ENCODE results near the gene LRRC36. TPM values are rescaled to one million over a fixed set of nuclear protein-coding genes. Genes with fewer than 3 reads are reported as not detected.
A peak's percentile ranks its signal among the peaks of the same experiment; 100 is the strongest.

Gene LRRC36
- total and polyA plus RNA-seq, 2 of the 8 experiments (the other 6 are each of a cell fraction or from before 2014, with no cell fraction given) = 0.15 TPM; not detected in 1

DNA sequence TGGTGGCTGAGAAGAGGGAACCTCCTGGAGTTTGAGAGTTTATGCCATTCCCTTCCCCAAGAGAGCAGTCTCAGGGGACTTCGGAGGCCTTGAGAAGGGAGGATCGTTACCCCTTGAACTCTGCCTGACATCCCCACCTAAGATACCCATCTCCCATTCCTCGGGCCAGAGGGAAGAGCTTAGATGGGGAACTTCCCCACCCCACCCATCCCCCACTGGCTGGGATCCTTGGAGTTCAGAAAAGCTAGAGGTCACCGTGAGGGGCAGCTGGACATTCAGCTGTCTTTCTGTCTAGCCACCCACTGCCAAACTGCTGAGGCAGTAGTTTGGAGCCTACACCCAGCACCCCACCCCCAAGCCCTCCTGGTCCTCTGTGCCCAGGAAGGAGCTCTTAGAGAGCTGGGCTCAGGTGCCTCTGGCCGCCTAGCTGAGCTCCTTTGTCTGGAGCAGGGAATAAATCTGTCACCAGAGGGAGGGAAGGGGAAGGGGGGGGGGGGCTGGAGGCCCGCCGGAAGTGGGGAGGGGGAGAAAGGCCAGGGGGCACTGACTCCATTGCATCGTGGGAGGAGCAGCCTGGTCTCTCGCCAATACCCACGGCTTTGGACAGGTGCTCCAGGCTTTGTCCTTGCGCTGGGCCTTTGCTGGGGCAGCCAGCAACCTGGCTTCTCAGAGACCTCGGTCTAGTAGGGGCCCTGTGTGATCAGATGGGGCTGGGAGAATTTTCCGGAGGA is 105.3 kb downstream of the LRRC36 start (continued):
- TF ChIP-seq RBBP5 (IDR thresholded peaks at IDR 0.05; ENCODE audit: borderline replicate concordance, low read depth, low read length) (no peak; the same call in 1 of the 2 replicates), HDAC6 (IDR thresholded peaks at IDR 0.05; ENCODE audit: low read depth, low read length) (no peak), SIN3A (conservative IDR thresholded peaks at IDR 0.05 in 1 of 2, IDR thresholded peaks at IDR 0.05 in 1 of 2; ENCODE audit: low read depth in 1 of 2, low read length in 2 of 2) (0 out of 4 replicates have a peak, but pooled peaks of 1 of the 2 experiments have one; percentile 17), TEAD4 (IDR thresholded peaks at IDR 0.05; ENCODE audit: low read depth, low read length) (no peak), TAF1 (IDR thresholded peaks at IDR 0.05; ENCODE audit: low read depth, low read length) (peak; percentile 43; the same call in 1 of the 2 replicates), CEBPB (IDR thresholded peaks at IDR 0.05; ENCODE audit: low read depth, low read length) (no peak), RFX5 (IDR thresholded peaks at IDR 0.05; ENCODE audit: borderline replicate concordance, low read depth, low read length) (no peak)
- TF ChIP-seq, protein P1, sequence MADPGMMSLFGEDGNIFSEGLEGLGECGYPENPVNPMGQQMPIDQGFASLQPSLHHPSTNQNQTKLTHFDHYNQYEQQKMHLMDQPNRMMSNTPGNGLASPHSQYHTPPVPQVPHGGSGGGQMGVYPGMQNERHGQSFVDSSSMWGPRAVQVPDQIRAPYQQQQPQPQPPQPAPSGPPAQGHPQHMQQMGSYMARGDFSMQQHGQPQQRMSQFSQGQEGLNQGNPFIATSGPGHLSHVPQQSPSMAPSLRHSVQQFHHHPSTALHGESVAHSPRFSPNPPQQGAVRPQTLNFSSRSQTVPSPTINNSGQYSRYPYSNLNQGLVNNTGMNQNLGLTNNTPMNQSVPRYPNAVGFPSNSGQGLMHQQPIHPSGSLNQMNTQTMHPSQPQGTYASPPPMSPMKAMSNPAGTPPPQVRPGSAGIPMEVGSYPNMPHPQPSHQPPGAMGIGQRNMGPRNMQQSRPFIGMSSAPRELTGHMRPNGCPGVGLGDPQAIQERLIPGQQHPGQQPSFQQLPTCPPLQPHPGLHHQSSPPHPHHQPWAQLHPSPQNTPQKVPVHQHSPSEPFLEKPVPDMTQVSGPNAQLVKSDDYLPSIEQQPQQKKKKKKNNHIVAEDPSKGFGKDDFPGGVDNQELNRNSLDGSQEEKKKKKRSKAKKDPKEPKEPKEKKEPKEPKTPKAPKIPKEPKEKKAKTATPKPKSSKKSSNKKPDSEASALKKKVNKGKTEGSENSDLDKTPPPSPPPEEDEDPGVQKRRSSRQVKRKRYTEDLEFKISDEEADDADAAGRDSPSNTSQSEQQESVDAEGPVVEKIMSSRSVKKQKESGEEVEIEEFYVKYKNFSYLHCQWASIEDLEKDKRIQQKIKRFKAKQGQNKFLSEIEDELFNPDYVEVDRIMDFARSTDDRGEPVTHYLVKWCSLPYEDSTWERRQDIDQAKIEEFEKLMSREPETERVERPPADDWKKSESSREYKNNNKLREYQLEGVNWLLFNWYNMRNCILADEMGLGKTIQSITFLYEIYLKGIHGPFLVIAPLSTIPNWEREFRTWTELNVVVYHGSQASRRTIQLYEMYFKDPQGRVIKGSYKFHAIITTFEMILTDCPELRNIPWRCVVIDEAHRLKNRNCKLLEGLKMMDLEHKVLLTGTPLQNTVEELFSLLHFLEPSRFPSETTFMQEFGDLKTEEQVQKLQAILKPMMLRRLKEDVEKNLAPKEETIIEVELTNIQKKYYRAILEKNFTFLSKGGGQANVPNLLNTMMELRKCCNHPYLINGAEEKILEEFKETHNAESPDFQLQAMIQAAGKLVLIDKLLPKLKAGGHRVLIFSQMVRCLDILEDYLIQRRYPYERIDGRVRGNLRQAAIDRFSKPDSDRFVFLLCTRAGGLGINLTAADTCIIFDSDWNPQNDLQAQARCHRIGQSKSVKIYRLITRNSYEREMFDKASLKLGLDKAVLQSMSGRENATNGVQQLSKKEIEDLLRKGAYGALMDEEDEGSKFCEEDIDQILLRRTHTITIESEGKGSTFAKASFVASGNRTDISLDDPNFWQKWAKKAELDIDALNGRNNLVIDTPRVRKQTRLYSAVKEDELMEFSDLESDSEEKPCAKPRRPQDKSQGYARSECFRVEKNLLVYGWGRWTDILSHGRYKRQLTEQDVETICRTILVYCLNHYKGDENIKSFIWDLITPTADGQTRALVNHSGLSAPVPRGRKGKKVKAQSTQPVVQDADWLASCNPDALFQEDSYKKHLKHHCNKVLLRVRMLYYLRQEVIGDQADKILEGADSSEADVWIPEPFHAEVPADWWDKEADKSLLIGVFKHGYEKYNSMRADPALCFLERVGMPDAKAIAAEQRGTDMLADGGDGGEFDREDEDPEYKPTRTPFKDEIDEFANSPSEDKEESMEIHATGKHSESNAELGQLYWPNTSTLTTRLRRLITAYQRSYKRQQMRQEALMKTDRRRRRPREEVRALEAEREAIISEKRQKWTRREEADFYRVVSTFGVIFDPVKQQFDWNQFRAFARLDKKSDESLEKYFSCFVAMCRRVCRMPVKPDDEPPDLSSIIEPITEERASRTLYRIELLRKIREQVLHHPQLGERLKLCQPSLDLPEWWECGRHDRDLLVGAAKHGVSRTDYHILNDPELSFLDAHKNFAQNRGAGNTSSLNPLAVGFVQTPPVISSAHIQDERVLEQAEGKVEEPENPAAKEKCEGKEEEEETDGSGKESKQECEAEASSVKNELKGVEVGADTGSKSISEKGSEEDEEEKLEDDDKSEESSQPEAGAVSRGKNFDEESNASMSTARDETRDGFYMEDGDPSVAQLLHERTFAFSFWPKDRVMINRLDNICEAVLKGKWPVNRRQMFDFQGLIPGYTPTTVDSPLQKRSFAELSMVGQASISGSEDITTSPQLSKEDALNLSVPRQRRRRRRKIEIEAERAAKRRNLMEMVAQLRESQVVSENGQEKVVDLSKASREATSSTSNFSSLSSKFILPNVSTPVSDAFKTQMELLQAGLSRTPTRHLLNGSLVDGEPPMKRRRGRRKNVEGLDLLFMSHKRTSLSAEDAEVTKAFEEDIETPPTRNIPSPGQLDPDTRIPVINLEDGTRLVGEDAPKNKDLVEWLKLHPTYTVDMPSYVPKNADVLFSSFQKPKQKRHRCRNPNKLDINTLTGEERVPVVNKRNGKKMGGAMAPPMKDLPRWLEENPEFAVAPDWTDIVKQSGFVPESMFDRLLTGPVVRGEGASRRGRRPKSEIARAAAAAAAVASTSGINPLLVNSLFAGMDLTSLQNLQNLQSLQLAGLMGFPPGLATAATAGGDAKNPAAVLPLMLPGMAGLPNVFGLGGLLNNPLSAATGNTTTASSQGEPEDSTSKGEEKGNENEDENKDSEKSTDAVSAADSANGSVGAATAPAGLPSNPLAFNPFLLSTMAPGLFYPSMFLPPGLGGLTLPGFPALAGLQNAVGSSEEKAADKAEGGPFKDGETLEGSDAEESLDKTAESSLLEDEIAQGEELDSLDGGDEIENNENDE (IDR thresholded peaks at IDR 0.05; ENCODE audit: insufficient replicate concordance, low read length) = no peak
- TF ChIP-seq, protein P2, sequence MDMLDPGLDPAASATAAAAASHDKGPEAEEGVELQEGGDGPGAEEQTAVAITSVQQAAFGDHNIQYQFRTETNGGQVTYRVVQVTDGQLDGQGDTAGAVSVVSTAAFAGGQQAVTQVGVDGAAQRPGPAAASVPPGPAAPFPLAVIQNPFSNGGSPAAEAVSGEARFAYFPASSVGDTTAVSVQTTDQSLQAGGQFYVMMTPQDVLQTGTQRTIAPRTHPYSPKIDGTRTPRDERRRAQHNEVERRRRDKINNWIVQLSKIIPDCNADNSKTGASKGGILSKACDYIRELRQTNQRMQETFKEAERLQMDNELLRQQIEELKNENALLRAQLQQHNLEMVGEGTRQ (IDR thresholded peaks at IDR 0.05; ENCODE audit: low read length) = no peak
